HCT116 (cell line): ENCODE results near the gene NR2C2AP.

ENCODE experiments used
- CTCF ChIP-seq, 3 experiments: fragments of 200-600 bp in 1 of 3; sonication (generic) in 1 of 3; IDR thresholded peaks in 2 of 3; conservative IDR thresholded peaks in 1 of 3; 2 replicates each; pipeline ENCODE4 v1.5.1; 2012 to 2017; ENCODE audit warnings: low read depth in 2 of 3, low read length in 2 of 3, antibody characterized with exemption in 1 of 3, borderline replicate concordance in 1 of 3, control low read depth in 1 of 3, mild to moderate bottlenecking in 1 of 3, mixed read lengths in 1 of 3, mixed run types in 1 of 3, moderate library complexity in 1 of 3; ENCODE audit not compliant: insufficient read depth in 1 of 3
- EGR1 ChIP-seq: IDR thresholded peaks from 2 replicates; pipeline ENCODE4 v1.6.1; 2012; ENCODE audit warnings: low read depth
- EZH2phosphoT487 ChIP-seq: fragments of 200-600 bp; IDR thresholded peaks from 2 replicates; pipeline ENCODE4 v1.6.1; 2018; ENCODE audit warnings: antibody characterized with exemption, borderline replicate concordance
- POLR2A ChIP-seq: IDR thresholded peaks from 2 replicates; pipeline ENCODE4 v1.7.0; 2011; ENCODE audit warnings: borderline replicate concordance; ENCODE audit not compliant: insufficient read depth, insufficient read length; ENCODE audit errors: extremely low read depth
- POLR2AphosphoS5 ChIP-seq: IDR thresholded peaks from 2 replicates; pipeline ENCODE4 v1.6.1; 2011; ENCODE audit warnings: mild to moderate bottlenecking, low read depth, low read length, moderate library complexity
- RAD21 ChIP-seq: IDR thresholded peaks from 2 replicates; pipeline ENCODE4 v1.6.1; 2012; ENCODE audit warnings: low read depth, mild to moderate bottlenecking
- REST ChIP-seq: IDR thresholded peaks from 2 replicates; pipeline ENCODE4 v1.6.1; 2012; ENCODE audit warnings: low read depth

- TF ChIP-seq CTCF (IDR thresholded peaks at IDR 0.05 in 2 of 3, conservative IDR thresholded peaks at IDR 0.05 in 1 of 3; ENCODE audit: borderline replicate concordance in 1 of 3, insufficient read depth in 1 of 3, low read depth in 2 of 3, low read length in 2 of 3) (no peak), REST (no peak), EZH2phosphoT487 (no peak), POLR2A (no peak), EGR1 (no peak), POLR2AphosphoS5 (no peak), RAD21 (no peak)
Measured at GRCh38 chr19:19230999-19231398, 27.8 kb upstream of the NR2C2AP start.
